GM08714 (cell line): ENCODE measurements around the gene TBC1D16.
"Not testable (repeated sequence)": the region's sequence is repeated elsewhere in the genome, so short reads cannot be mapped to it uniquely, and the experiment has no call there.

Experiments
- H3K4me3 ChIP-seq: fragments of 200-500 bp; sonication (Bioruptor generic); 2 replicates; pipeline ENCODE4 v1.5.1; 2014; ENCODE audit warnings: mild to moderate bottlenecking, low read length, inconsistent platforms
- ZNF274 ChIP-seq: IDR thresholded peaks from 2 replicates; pipeline ENCODE4 v1.6.1; 2012; ENCODE audit warnings: mild to moderate bottlenecking, low read depth, low read length

The TBC1D16 gene

DNA sequence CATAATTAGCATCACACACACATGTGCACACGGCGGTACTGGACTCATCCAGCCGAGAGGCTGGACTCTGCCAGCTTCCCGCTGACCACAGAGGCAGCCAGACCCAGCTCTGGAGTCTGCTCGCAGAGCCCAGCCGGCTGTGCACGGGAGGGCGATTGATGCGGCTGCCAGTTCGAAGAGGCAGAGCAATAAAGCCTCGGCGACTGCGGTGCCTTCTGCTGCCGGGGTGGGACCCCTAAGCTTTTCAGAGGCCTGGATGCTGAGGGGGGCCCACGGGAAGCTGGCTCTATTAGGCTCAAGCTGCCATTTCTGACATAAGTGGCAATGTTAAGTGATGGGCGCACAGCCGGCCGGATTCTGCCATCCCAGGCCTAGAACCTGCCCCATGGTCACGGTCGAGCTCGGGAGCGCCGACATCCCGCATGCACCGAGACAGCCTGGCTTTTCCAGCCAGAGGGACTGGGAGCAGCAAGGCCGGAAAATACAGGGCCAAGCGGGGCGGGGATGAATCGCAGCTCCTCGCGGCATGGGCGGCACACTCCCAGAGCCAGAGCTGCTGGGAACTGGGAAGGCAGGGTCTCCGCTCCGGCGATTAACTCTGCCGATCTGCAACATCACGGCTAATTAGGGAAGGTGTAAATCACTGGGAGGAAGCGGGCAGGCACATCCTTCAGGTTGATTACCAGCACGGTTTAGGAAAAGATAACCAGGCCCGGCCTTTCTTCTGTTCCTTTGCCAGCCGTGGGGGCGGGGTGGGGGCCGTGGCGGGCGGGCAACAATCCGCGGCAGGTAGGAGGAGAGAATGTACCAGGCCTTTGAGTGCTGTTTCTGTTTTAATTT lies 57.7 kb downstream of the TBC1D16 start:
- no peak overlapping the region for H3K4me3 ChIP-seq
- TF ChIP-seq ZNF274, result no peak

DNA sequence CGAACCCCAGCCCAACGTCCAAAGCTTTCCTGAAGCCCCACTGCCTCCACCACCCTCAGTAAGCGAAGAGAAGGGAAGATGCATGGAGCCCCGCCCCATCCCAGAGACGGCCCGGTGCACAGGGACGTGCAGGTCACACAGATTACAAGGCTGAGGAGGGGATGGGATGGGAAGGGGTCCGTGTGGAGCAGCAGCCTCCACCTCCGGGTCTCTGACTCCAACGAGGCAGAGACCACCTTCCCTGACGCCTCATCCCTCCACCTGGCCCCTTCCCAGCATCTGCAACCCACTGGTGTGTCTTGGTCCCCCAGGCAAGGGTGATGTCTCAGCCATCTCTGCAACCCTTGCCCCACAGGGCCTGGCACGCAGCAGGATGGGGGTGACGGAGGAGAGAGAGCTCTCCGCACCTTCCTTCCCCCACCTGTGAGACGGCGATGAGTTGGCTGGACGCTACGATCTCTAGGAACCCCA lies 58.5 kb downstream of the TBC1D16 start:
- H3K4me3 ChIP-seq, result no peak overlapping the region
- TF ChIP-seq ZNF274, result no peak

DNA sequence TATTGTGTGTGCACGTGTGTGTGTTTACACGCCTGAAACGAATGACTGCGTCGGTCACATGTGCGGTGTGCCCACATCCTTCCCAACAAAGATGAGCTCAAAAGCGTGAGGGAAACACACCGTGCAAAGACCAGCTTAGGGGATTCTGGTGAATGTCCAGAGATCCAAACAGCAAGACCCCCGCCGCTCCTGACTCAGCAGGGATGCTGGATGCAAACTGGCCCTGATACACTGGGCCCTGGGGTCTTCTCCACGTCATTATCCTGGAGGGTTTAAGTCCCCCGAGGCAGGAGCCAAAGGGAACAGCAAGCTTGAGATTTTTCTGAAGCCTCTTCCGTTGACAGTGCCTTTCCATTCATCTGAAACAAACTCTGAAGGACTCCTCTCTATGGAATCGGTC lies 59.2 kb downstream of the TBC1D16 start:
- no peak overlapping the region for H3K4me3 ChIP-seq
- TF ChIP-seq ZNF274, result no peak

DNA sequence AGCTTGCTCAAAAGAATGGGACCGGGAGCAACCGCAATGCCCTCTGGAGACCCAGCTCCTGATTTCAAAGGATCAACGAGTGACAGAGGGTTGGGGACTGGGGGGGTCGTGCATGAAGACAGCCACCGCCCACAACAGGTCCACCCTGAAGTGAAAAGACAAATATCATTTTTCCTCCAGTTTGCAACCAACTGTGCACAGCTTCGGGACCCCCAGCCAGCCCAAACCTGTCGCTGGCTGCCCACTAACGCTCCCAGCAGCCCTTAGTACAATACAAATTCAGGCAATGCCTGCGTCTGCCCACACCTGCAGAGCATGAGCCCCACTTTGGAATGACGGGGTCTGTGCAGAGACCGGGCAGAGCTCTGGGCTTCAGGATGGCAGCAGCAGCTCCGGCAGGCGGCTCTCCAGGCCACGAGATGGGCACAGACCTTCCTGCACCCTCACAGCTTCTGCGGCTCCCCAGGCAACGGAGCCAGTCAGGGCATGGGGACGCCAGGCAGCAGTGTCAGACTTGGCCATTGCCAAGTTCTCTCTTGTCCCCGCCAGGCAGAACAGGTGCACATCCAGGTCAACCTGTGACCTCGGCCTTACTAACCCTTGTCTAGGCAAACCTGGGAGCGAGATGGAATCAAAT lies 60.1 kb downstream of the TBC1D16 start:
- TF ChIP-seq ZNF274, result no peak
- no peak overlapping the region for H3K4me3 ChIP-seq

DNA sequence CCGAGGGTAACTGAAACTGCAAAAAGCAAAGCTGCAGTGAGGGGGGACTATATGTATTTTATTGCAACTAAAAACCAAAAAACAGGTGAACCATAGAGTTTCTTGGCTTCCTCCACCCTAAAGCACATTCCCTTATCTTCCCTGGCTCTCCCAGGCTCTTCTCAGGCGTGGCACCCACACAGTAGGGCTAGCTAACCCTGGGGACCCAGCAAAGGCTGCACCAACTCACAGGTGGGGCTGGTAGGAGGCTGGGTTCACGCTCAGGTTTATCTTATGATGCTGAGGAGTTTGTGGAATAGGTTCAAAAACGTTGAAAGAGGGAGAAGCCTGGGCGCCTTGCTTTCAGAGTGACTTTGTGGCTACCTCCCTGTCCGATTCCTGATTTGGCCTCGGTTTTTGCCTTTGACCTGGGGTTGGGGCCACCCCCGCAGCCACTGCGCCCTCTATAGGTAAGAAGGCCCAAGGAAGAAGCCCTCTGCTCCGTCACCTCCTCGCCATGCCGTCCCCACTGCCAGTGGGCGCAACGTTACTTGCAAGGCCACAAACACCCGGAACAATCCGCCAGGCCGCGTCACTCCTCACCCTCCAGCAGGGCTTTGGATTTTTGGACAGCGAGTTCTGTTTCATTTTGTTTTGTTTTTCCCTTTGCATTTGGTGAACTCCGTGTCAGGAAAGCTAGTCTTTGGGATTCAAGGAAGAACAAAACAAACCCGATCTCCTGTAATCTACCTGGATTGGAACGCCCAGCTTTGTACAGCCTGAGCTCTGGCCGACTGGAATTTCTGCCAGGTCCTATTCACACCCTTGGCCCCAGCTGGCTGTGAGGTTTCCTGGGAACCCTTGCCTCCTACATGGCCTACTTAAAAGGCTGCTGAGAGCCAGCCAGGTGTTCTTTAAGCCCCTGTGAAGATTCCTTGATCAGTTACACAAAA lies 60.8 kb downstream of the TBC1D16 start:
- H3K4me3 ChIP-seq, result no peak overlapping the region
- no peak for TF ChIP-seq ZNF274

DNA sequence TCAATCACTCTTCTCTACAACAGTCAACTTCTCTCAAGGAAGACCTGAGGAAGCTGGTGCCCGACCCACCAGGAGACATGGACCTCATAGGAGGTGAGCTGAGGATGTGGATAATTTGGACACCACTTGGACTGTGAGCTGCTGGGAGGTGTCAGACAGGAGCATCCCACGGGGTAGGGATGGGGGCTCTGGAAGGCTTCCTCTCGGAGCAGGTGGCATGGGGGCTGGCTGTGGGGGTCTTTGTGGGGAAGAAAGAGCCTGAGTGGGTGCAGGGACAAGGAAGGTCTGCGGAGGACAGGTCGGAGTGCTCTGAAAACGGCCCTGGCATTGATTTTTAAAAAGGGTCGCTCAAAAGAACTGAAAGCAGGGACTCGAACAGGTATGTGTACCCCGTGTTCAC lies 64.0 kb downstream of the TBC1D16 start:
- TF ChIP-seq ZNF274, result no peak
- H3K4me3 ChIP-seq, result no peak overlapping the region

DNA sequence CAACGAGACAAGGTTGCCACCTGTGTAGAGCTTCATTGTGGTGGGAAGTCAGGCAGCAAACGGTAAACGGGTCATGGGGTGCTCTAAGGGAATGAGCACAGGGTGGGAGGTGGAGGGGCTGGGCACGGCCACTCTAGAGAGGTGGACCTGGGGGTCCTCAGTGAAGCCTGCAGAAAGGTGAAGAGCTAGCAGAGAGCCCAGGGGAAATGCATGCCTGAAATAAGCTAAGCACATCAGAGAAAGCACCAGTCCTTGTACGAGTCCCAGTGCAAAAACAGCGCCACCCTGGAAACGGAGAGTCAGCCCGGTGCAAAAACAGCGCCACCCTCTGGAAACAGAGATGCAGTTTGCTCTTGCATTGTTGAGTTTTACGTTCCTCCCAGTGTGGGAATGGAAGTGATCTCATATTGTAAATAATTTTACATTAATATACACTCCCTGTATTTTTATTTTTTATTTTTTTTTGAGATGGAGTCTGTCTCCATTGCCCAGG lies 65.0 kb downstream of the TBC1D16 start:
- H3K4me3 ChIP-seq, result no peak overlapping the region
- no peak for TF ChIP-seq ZNF274

DNA sequence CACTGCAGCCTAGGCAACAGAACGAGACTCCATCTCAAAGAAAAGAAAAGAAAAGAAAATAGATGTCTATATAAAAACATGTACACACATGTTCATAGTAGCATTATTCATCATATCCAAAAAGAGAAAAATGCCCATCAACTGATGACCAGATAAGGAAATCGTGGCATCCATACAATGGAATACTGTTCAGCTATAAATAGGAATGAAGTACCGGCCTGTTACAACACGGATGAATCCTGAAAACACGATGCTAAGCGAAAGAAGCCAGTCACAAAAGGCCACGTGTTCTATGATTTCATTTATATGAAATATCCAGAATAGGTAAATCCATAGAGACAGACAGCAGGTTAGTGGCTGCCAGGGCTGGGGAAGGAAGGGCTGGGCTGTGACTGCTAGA lies 65.8 kb downstream of the TBC1D16 start:
- no peak overlapping the region for H3K4me3 ChIP-seq
- TF ChIP-seq ZNF274, result no peak

DNA sequence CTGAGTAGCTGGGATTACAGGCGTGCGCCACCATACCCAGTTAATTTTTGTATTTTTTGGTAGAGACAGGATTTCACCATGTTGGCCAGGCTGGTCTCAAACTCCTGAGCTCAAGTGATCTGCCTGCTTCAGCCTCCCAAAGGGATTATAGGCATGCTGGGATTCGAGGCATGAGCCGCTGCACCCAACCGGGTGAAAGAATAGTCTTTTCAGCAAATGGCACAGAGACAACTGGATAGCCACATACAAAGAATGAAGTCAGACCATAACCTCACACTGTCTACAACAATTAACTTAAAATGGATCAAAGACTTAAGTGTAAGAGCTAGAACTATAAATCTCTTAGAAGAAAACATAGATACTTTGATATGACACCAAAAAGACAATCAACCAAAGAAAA lies 67.6 kb downstream of the TBC1D16 start:
- TF ChIP-seq ZNF274, result no peak
- no peak overlapping the region for H3K4me3 ChIP-seq

DNA sequence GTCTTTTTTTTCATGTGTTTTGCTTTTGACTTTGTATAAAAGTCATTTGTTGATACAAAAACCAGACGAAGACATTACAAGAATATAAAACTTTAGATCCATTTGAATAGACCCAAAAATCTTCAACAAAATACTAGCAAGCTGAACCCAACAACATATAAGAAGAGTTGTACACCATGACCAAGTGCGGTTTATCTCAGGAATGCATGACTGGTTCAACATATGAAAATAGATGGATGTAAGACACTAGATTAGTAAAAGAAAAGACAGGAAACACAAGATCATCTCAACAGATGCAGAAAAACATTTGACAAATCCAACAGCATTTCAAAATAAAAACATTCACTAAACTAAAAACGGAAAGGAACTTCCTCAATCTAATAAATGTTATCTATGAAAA lies 69.0 kb downstream of the TBC1D16 start:
- TF ChIP-seq ZNF274, result no peak
- no peak overlapping the region for H3K4me3 ChIP-seq

DNA sequence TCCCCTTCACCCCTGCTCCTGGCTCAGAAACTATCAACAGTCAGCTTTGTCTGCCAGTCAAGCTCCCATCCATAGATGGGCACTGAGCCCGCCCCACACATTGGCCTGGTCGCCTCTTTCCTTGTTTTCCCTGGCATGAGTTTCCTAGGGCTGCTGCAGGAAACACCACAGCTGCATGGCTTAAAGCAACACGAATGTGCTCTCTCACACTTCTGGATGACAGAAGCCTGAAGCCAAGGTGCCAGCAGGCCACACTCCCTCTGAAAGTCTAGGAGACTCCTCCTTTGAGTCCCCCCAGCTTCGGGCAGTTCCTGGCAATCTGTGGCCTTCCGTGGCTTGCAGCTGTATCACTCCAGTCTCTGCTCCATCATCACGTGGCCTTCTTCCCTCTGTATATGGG lies 69.9 kb downstream of the TBC1D16 start:
- no peak overlapping the region for H3K4me3 ChIP-seq
- no peak for TF ChIP-seq ZNF274

DNA sequence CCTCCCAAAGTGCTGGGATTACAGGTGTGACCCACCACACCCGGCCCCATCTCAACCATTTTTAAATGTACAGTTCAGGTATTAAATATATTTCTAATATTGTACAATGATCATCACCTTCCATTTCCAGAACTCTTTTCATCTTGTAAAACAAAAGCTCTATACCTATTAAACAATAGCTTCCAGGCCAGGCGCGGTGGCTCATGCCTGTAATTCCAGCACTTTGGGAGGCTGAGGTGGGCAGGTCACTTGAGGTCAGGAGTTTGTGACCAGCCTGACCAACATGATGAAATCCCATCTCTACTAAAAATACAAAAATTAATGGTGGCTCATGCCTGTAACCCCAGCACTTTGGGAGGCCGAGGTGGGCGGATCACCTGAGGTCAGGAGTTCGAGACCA lies 73.2 kb downstream of the TBC1D16 start:
- H3K4me3 ChIP-seq, result not testable (repeated sequence)

DNA sequence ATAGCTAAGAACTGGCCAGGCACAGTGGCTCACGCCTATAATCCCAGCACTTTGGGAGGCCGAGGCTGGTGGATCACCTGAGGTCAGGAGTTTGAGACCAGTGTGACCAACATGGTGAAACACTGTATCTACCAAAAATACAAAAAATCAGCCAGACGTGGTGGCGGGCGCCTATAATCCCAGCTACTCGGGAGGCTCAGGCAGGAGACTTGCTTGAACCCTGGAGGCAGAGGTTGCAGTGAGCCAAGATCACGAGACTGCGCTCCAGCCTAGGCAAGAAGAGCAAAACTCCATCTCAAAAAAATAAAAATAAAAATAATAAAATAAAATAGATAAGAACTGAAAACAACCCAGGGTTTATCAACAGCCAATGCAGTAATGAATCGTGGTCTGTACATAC lies 74.1 kb downstream of the TBC1D16 start:
- H3K4me3 ChIP-seq, result not testable (repeated sequence)

DNA sequence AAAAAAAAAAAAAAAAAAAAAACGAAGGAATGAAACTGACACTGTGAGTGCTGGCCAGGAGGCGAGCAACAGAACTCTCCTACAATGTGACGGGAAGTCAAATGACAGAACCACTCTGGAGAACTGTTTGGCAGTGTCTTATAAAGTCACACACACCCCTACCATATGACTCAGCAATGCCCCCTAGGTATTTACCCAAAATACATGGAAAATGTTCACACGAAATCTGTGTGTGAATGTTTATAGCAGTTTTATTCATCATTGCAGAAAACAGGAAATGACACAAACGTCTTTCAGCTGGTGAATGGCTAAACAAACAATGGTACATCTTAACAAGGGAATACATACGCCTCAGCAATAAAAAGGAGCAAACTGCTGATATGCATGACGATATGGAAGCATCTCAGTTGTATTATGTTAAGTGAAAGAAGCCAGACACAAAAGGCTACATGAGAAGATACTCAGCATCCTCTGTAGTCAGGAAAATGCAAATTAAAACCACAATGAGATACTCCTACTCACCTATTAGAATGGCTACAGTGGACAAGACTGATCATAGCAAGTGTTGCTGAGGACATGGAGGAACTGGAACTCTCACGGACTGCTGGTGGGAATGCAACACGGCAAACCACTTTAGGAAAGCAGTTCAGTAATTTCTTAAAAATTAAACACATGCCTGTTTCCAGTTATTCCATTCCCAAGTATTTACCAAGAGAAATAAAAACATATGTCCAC lies 74.7 kb downstream of the TBC1D16 start:
- no peak overlapping the region for H3K4me3 ChIP-seq
- no peak for TF ChIP-seq ZNF274
